H1 (cell line): ENCODE data around the gene TRIM14. TPM values are rescaled to one million over a fixed set of nuclear protein-coding genes. Genes with fewer than 3 reads are reported as not detected.
A peak's percentile ranks its signal among the peaks of the same experiment; 100 is the strongest.

ENCODE experiments used
- CTCF ChIA-PET: fragments of 300-600 bp; sonication (Branson Sonifier 250); formaldehyde crosslinking; loops from one replicate; lab custom pipeline; 2021; ENCODE audit not compliant: partially characterized antibody; lab: Charles Lee
- POLR2A ChIA-PET: fragments of 300-600 bp; sonication (Branson Sonifier 250); formaldehyde crosslinking; loops from one replicate; lab custom pipeline; 2021; ENCODE audit warnings: inconsistent platforms; ENCODE audit not compliant: partially characterized antibody; lab: Charles Lee
- DNase-seq, 2 experiments: peaks; one replicate each; pipeline versions ENCODE4 v3.0.0 to v3.0.0-alpha.2; 2010 to 2022; ENCODE audit warnings: low spot score in 2 of 2, low read depth in 1 of 2, mixed read lengths in 1 of 2
- FAIRE-seq: peaks from 2 replicates; lab custom pipeline; 2011; peaks lifted over from hg19 to GRCh38; lab: Jason Lieb, UNC
- H2AFZ ChIP-seq: 2 replicates; pipeline ENCODE4 v1.8.1; 2012; ENCODE audit warnings: low read length, inconsistent platforms
- H2AK5ac ChIP-seq: 2 replicates; pipeline ENCODE4 v1.6.1; 2013; ENCODE audit warnings: low read depth, low read length
- H2BK120ac ChIP-seq: replicated peaks from 2 replicates; pipeline ENCODE3; 2013; ENCODE audit warnings: low read depth, low read length, inconsistent platforms
- H2BK12ac ChIP-seq: 2 replicates; pipeline ENCODE4 v1.6.1; 2013; ENCODE audit warnings: low read depth, low read length
- H2BK15ac ChIP-seq: 2 replicates; pipeline ENCODE4 v1.6.1; 2013; ENCODE audit warnings: low read length
- H2BK20ac ChIP-seq: 2 replicates; pipeline ENCODE4 v1.6.1; 2013; ENCODE audit warnings: low read length
- H2BK5ac ChIP-seq: 2 replicates; pipeline ENCODE4 v1.6.1; 2013; ENCODE audit warnings: low read depth, low read length
- H3K14ac ChIP-seq: 2 replicates; pipeline ENCODE4 v1.6.1; 2013; ENCODE audit warnings: inconsistent platforms; ENCODE audit not compliant: insufficient read length
- H3K18ac ChIP-seq: 2 replicates; pipeline ENCODE4 v1.6.1; 2013; ENCODE audit warnings: low read length; ENCODE audit errors: extremely low read depth
- H3K23ac ChIP-seq: 2 replicates; pipeline ENCODE4 v1.6.1; 2013; ENCODE audit warnings: inconsistent platforms; ENCODE audit not compliant: insufficient read length
- H3K23me2 ChIP-seq: 2 replicates; pipeline ENCODE4 v1.6.1; 2013; ENCODE audit warnings: low read depth, low read length
- H3K27ac ChIP-seq: 2 replicates; pipeline ENCODE4 v1.6.1; 2011; ENCODE audit warnings: low read depth, low read length, inconsistent platforms
- H3K27me3 ChIP-seq, 4 experiments: replicated peaks in 1 of 4; 1 replicate in 1 of 4; 2 replicates in 3 of 4; pipeline versions ENCODE4 v1.6.1 to v1.8.1; 2011 to 2013; ENCODE audit warnings: low read length in 3 of 4, mild to moderate bottlenecking in 3 of 4, inconsistent platforms in 2 of 4, mixed read lengths in 2 of 4, moderate library complexity in 1 of 4; ENCODE audit not compliant: control insufficient read depth in 3 of 4, insufficient read depth in 3 of 4; ENCODE audit errors: extremely low read depth in 1 of 4
- H3K36me3 ChIP-seq, 4 experiments: 2 replicates each; pipeline versions ENCODE4 v1.6.1 to v1.8.1; 2011 to 2013; ENCODE audit warnings: mild to moderate bottlenecking in 4 of 4, low read length in 3 of 4, moderate library complexity in 2 of 4, control low read depth in 1 of 4, inconsistent platforms in 1 of 4; ENCODE audit not compliant: insufficient read depth in 4 of 4, control insufficient read depth in 2 of 4
- H3K4ac ChIP-seq: replicated peaks from 2 replicates; pipeline ENCODE3; 2013; ENCODE audit warnings: low read length, low read depth, mixed read lengths, inconsistent platforms; ENCODE audit not compliant: insufficient read length
- H3K4me1 ChIP-seq, 4 experiments: replicated peaks in 1 of 4; 1 replicate in 1 of 4; 2 replicates in 3 of 4; pipeline versions ENCODE4 v1.6.1 to v1.8.1; 2011 to 2013; ENCODE audit warnings: low read length in 3 of 4, inconsistent platforms in 2 of 4, mixed read lengths in 1 of 4; ENCODE audit not compliant: insufficient read depth in 4 of 4, control insufficient read depth in 3 of 4
- H3K4me2 ChIP-seq, 2 experiments: 2 replicates each; pipeline versions ENCODE4 v1.6.1 to v1.8.1; 2011 to 2013; ENCODE audit warnings: low read depth in 2 of 2, low read length in 2 of 2, control low read depth in 1 of 2, inconsistent platforms in 1 of 2, mild to moderate bottlenecking in 1 of 2; ENCODE audit not compliant: insufficient read depth in 1 of 2
- H3K4me3 ChIP-seq, 4 experiments: fragments of 200-600, 300-600 bp in 1 of 4; sonication (generic), shearing (Covaris generic), sonication (Bioruptor Twin) in 1 of 4; 2 replicates each; pipeline versions ENCODE4 v1.5.1 to v1.8.1; 2011 to 2016; ENCODE audit warnings: low read length in 4 of 4, low read depth in 3 of 4, control low read depth in 2 of 4, inconsistent platforms in 2 of 4, mild to moderate bottlenecking in 2 of 4, mixed read lengths in 1 of 4, moderate library complexity in 1 of 4; ENCODE audit not compliant: insufficient read depth in 2 of 4; ENCODE audit errors: extremely low read depth in 1 of 4
- H3K56ac ChIP-seq: replicated peaks from 2 replicates; pipeline ENCODE3; 2013; ENCODE audit warnings: low read depth, mild to moderate bottlenecking, mixed read lengths, low read length, inconsistent platforms; ENCODE audit not compliant: insufficient read length
- H3K79me1 ChIP-seq: 2 replicates; pipeline ENCODE4 v1.6.1; 2013; ENCODE audit warnings: low read depth, low read length, control low read depth
- H3K79me2 ChIP-seq, 2 experiments: 2 replicates each; pipeline versions ENCODE4 v1.6.1 to v1.8.1; 2012 to 2013; ENCODE audit warnings: low read length in 2 of 2, mild to moderate bottlenecking in 2 of 2, inconsistent platforms in 1 of 2; ENCODE audit not compliant: insufficient read depth in 2 of 2, control insufficient read depth in 1 of 2
- H3K9ac ChIP-seq, 4 experiments: replicated peaks in 1 of 4; 1 replicate in 1 of 4; 2 replicates in 3 of 4; pipeline versions ENCODE4 v1.6.1 to v1.8.1; 2011 to 2013; ENCODE audit warnings: low read depth in 3 of 4, low read length in 3 of 4, control low read depth in 2 of 4, mild to moderate bottlenecking in 2 of 4, moderate library complexity in 2 of 4, inconsistent platforms in 1 of 4; ENCODE audit errors: extremely low read depth in 1 of 4
- H3K9me3 ChIP-seq, 2 experiments: 2 replicates each; pipeline versions ENCODE4 v1.6.1 to v1.8.1; 2012 to 2013; ENCODE audit warnings: mild to moderate bottlenecking in 2 of 2, moderate library complexity in 2 of 2, control low read depth in 1 of 2, inconsistent platforms in 1 of 2, low read depth in 1 of 2, low read length in 1 of 2, mixed read lengths in 1 of 2; ENCODE audit not compliant: insufficient read depth in 2 of 2
- H4K20me1 ChIP-seq, 2 experiments: replicated peaks in 1 of 2; 2 replicates each; pipeline versions ENCODE3 to v1.8.1; 2011 to 2013; ENCODE audit warnings: inconsistent platforms in 2 of 2, low read length in 2 of 2, mild to moderate bottlenecking in 1 of 2; ENCODE audit not compliant: insufficient read depth in 2 of 2, control insufficient read depth in 1 of 2
- H4K5ac ChIP-seq: 2 replicates; pipeline ENCODE4 v1.6.1; 2013; ENCODE audit warnings: low read length, low read depth, mixed read lengths, inconsistent platforms; ENCODE audit not compliant: insufficient read length
- H4K8ac ChIP-seq: 2 replicates; pipeline ENCODE4 v1.8.0; 2013; ENCODE audit warnings: mild to moderate bottlenecking, moderate library complexity, low read length, inconsistent platforms; ENCODE audit not compliant: insufficient read depth; ENCODE audit errors: extremely low read depth
- H4K91ac ChIP-seq: replicated peaks from 2 replicates; pipeline ENCODE3; 2013; ENCODE audit warnings: low read length, mixed read lengths, inconsistent platforms; ENCODE audit not compliant: insufficient read length
- BRCA1 ChIP-seq: IDR thresholded peaks from 2 replicates; pipeline ENCODE4 v1.6.1; 2012; ENCODE audit warnings: low read depth, low read length, improper control_type of control experiment
- CEBPB ChIP-seq: IDR thresholded peaks from 2 replicates; pipeline ENCODE4 v1.6.1; 2012; ENCODE audit warnings: low read depth, low read length
- EZH2 ChIP-seq: fragments of 200-600 bp; sonication (generic); IDR thresholded peaks from 2 replicates; pipeline ENCODE4 v1.7.1; 2012; ENCODE audit warnings: low read depth, mild to moderate bottlenecking, moderate library complexity, low read length, inconsistent platforms; ENCODE audit not compliant: severe bottlenecking
- GABPA ChIP-seq: IDR thresholded peaks from 2 replicates; pipeline ENCODE4 v1.6.1; 2011; ENCODE audit warnings: mild to moderate bottlenecking, low read length, moderate library complexity, borderline replicate concordance; ENCODE audit not compliant: insufficient read depth
- GTF2F1 ChIP-seq: IDR thresholded peaks from 2 replicates; pipeline ENCODE4 v1.6.1; 2012; ENCODE audit warnings: low read depth, low read length, improper control_type of control experiment, borderline replicate concordance
- HDAC6 ChIP-seq: IDR thresholded peaks from one replicate; pipeline ENCODE4 v1.7.1; 2012; ENCODE audit warnings: low read depth, mild to moderate bottlenecking, inconsistent platforms, low read length, moderate library complexity
- PHF8 ChIP-seq: fragments of 200-600 bp; sonication (generic); conservative IDR thresholded peaks from 2 replicates; pipeline ENCODE4 v1.7.1; 2012; ENCODE audit warnings: low read depth, mild to moderate bottlenecking, inconsistent platforms, low read length, moderate library complexity
- RBBP5 ChIP-seq: IDR thresholded peaks from 2 replicates; pipeline ENCODE4 v1.7.1; 2012; ENCODE audit warnings: low read depth, mild to moderate bottlenecking, inconsistent platforms, low read length, moderate library complexity, borderline replicate concordance
- SAP30 ChIP-seq: fragments of 300-600 bp; sonication (generic); IDR thresholded peaks from 2 replicates; pipeline ENCODE4 v1.7.1; 2012; ENCODE audit warnings: low read length, moderate library complexity, mild to moderate bottlenecking, inconsistent platforms; ENCODE audit not compliant: insufficient read depth, insufficient replicate concordance
- SP1 ChIP-seq: IDR thresholded peaks from 2 replicates; pipeline ENCODE4 v1.6.1; 2011; ENCODE audit warnings: low read depth, low read length
- ZNF274 ChIP-seq: IDR thresholded peaks from 2 replicates; pipeline ENCODE4 v1.7.0; 2012; ENCODE audit warnings: low read length, borderline replicate concordance; ENCODE audit errors: extremely low read depth
- WGBS, 2 experiments: shearing (Covaris generic) in 1 of 2; methylation state at CpG; one replicate each; pipeline versions ENCODE4 v1.1.6 to v1.1.7; 2013 to 2015; ENCODE audit warnings: low lambda C conversion rate in 2 of 2, mixed read lengths in 2 of 2, inconsistent platforms in 1 of 2, low coverage in 1 of 2, missing lambda C conversion rate in 1 of 2; ENCODE audit not compliant: insufficient replicate concordance in 2 of 2, insufficient coverage in 1 of 2, insufficient read length in 1 of 2; ENCODE audit errors: extremely low coverage in 1 of 2, missing lambda C conversion rate in 1 of 2; 5-methylcytosine and 5-hydroxymethylcytosine counted together
- polyA plus RNA-seq, 7 experiments: library from polyadenylated mRNA; depleted of rRNA in 3 of 7; stranded (reverse) in 5 of 7; unstranded in 2 of 7; fragments of >200 nt in 5 of 7; fragments of 200-250 nt in 2 of 7; gene quantifications; 1 replicate in 5 of 7; 2 replicates in 1 of 7; 4 replicates in 1 of 7; pipeline versions ENCODE4 v1.2.1 to v1.2.3, GENCODE V29; 2011 to 2013; ENCODE audit warnings: missing spikeins in 2 of 7, mixed read lengths in 2 of 7
- total RNA-seq: library from RNA; stranded (reverse); fragmentation: NEBNext Ultra II Directional; extraction: Animal tissue kit (Norgen Biotek cat#: 25700); gene quantifications from 2 replicates; pipeline ENCODE4 v1.2.1, GENCODE V29; 2021
- TF ChIP-seq, protein P1 (sequence below): IDR thresholded peaks from 2 replicates; pipeline ENCODE4 v1.6.1; 2012; ENCODE audit warnings: inconsistent platforms

The TRIM14 gene
- total and polyA plus RNA-seq, 2 of the 8 experiments (the other 6 are each of a cell fraction or from before 2014, with no cell fraction given), result 9.2 to 19.4 TPM

DNA sequence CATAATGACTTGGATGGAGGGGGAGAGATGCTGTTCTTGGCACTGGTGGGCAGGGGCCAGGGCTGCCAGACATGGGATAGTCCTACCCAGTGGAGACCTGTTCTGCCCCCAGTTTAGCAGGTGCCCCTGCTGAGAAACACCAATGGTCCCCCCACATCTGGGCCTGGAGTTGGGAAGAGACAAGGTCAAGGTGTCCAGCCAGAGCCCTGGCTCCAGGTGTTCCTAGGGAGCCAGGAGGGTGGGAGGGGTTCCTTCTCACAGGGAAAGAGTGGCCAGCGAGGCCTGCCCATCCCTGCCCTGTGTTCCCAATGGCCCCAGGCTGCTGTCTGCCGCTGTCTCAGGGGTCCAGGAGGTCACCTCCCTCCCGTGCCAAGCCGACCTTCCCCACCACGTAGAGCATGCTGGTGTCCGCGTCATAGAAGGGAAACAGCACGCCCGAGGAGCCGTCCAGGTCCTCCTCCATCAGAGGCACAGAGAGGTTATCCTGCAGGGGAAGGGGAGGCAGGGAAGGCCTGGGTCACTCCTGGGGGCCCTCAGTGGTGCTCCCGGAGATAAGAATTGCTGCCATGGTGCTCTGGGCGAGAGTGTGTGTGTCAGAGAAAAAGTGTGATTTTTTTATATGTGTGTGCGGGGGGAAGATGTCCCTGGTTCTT is 11.7 kb upstream of the TRIM14 start:
- POLR2A ChIA-PET, result interaction anchor here (1.4 kb wide), 1 partner anchor 40 kb away, joined by 4 read pairs; no protein-coding TSS in a partner anchor
- H2BK12ac ChIP-seq, result no peak overlapping the region
- TF ChIP-seq HDAC6 (no peak), CEBPB (no peak), EZH2 (no peak), GTF2F1 (no peak), GABPA (no peak), PHF8 (no peak), ZNF274 (no peak), SP1 (no peak), BRCA1 (no peak), SAP30 (no peak), RBBP5 (no peak)
- TF ChIP-seq, protein P1, sequence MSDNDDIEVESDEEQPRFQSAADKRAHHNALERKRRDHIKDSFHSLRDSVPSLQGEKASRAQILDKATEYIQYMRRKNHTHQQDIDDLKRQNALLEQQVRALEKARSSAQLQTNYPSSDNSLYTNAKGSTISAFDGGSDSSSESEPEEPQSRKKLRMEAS, result no peak

More for the DNA sequence above, 11.7 kb upstream of the TRIM14 start:
- no peak overlapping the region for H2BK15ac ChIP-seq
- no peak overlapping the region for H2AFZ ChIP-seq
- DNase-seq, result no peak
- H4K5ac ChIP-seq, result no peak overlapping the region
- H3K79me1 ChIP-seq, result no peaks in the 10 kb centered on the region
- H3K4me1 ChIP-seq, result peaks cover 0 to 11% (median 0%) of the 10 kb centered on the region in 4 experiments; a peak in 3 of 7 replicates
- H4K91ac ChIP-seq, result no peak overlapping the region
- no peak overlapping the region for H3K4ac ChIP-seq
- no peak overlapping the region for H3K27ac ChIP-seq
- no peaks in the 10 kb centered on the region for H3K79me2 ChIP-seq
- H3K4me2 ChIP-seq, result no peak overlapping the region
- H3K18ac ChIP-seq, result no peak overlapping the region
- H3K36me3 ChIP-seq, result peaks cover 0 to 8% (median 1%) of the 10 kb centered on the region in 4 experiments; a peak in 4 of 8 replicates
- no peak overlapping the region for H2BK120ac ChIP-seq
- CTCF ChIA-PET, result interaction anchor here (1.1 to 2.7 kb wide), 4 partner anchors 10 to 26 kb away, joined by 3 to 14 read pairs (median 5); no protein-coding TSS in a partner anchor
- H3K4me3 ChIP-seq, result no peak overlapping the region
- no peaks in the 10 kb centered on the region for H3K9me3 ChIP-seq
- 87% methylated on average over 12 of the region's 13 CpGs; no CpG with 5 or more reads in 1 of the 2 experiments for WGBS, 2 experiments
- no peak overlapping the region for H2AK5ac ChIP-seq
- no peak overlapping the region for H3K9ac ChIP-seq
- H3K56ac ChIP-seq, result no peak overlapping the region
- H3K27me3 ChIP-seq, result no peaks in the 10 kb centered on the region
- peak overlapping the region; percentile 57; the same call in 1 of the 2 replicates for H4K8ac ChIP-seq
- no peak overlapping the region for H2BK20ac ChIP-seq
- no peaks in the 10 kb centered on the region for H3K23me2 ChIP-seq
- no peak overlapping the region for H2BK5ac ChIP-seq
- H4K20me1 ChIP-seq, result peaks cover 0 to 5% of the 10 kb centered on the region in 2 experiments
- no peak overlapping the region for H3K23ac ChIP-seq
- FAIRE-seq, result no peak
- no peak overlapping the region for H3K14ac ChIP-seq
